Measurements from ENCODE around the gene DSTYK.
A peak's percentile ranks its signal among the peaks of the same experiment; 100 is the strongest.
"Not testable (repeated sequence)": the region's sequence is repeated elsewhere in the genome, so short reads cannot be mapped to it uniquely, and the experiment has no call there.

The DSTYK gene

DNA sequence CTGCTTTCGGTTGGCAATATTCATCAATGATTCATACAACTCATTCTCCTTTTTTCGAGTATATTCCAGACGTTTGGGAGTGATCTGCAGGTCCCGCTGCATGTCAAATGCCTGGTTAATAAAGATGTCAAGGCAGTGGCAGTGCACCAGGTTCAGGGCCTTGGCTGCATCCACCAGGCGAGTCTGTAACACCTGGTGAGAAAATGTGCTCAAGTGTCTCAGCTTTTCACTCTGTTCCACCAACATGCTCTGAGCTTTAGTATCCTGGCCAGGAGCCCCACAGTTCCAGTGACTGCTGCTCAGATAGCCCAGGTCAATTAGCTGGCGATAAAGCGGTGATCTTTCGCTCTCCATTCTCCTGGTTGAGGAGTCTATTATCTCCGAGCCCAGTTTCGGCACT lies 42.3 kb downstream of the DSTYK start:
- no peak for DNase-seq

DNA sequence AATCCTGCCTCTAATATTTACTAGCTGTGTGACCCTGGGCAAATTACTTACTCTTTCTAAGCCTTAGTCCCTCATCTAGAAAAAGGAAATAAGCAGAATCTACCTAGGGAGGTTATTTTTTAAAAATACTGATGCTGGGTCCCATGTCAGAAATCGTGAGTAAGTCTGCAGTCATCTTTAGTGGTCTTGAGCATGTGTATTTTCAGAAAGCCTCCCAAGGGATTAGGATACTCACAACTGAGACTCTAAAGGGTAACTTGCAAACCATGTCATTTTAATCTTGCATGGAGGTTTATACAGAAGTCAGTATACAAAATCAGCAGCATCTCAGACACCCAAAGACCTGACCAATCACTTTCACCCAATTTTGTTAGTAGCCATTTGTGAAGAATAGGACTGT lies 43.2 kb downstream of the DSTYK start:
- DNase-seq, result no peak

GRCh38 chr1:205162301-205162700 lies 49.2 kb downstream of the DSTYK start:
- DNase-seq, result no peak

DNA sequence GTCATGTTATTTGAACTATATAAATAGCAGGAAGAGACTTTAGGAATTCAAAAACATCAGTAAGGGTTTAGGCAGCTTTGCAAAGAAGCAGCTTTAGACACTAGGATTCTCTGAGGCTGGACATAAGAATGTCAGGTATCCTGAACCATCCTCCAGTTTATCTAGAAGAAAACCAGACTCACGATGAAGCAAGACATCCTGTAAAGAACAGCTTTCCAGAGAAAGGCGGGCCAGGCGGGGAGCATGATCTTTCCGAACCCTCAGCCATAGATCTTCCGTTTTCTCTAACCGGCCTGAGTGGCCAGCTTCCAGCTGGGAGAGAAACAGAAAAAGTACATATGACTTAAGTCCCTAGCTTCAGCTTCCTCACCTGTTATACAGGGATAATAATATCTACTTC lies 50.4 kb downstream of the DSTYK start:
- no peak for DNase-seq

DNA sequence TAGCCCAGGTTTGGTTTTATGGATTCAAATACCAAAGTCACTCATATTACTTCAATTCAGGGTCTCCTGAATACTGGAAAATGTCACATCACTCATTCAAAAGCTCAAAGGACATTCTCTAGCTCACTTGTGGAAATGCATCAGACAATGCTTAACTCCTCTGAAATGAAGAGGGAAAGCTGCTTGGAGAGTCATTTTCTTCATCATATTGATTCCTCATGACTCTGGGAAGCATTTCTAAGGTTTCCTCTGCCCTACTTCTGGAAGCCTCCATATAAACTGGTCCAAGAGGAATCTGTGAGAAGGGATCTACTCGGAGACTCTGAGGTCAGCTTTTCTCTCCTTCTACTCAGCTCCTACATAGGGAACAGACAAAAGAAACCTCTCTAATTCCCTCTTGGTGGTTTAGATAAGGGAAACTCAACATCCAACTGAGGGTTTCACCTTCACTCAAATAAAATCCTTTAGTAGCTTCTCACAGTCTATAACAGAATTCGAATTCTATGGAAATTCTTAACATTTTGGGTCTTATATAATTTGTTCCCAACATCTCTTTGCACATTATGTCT lies 53.4 kb downstream of the DSTYK start:
- DNase-seq, result no peak

DNA sequence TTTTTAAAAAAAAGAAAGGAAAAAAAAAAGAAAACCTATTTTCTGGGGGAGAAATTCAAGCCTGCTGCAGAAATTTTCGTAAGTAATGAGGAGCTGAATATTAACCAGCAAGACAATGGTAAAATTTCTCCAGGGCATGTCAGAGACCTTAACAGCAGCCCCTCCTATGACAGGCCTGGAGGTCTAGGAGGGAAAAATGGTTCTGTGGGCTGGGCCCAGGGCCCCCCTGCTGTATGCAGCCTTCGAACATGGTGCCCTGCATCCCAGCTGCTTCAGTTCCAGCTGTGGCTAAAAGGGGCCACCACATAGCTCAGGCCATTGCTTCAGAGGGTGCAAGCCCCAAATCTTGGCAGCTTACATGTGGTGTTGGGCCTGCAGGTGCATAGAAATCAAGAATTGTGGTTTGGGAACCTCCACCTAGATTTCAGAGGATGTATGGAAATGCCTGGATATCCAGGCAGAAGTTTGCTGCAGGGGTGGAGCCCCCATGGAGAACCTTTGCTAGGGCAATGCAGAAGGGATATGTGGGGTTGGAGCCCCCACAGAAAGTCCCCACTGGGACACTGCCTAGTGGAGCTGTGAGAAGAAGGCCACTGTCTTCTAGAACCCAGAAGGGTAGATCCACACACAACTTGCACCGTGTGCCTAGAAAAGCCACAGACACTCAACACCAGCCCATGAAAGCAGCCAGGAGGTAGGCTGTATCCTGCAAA lies 55.7 kb downstream of the DSTYK start:
- not testable (repeated sequence) for DNase-seq

GRCh38 chr1:205152505-205152904 lies 59.0 kb downstream of the DSTYK start:
- DNase-seq, result no peak

DNA sequence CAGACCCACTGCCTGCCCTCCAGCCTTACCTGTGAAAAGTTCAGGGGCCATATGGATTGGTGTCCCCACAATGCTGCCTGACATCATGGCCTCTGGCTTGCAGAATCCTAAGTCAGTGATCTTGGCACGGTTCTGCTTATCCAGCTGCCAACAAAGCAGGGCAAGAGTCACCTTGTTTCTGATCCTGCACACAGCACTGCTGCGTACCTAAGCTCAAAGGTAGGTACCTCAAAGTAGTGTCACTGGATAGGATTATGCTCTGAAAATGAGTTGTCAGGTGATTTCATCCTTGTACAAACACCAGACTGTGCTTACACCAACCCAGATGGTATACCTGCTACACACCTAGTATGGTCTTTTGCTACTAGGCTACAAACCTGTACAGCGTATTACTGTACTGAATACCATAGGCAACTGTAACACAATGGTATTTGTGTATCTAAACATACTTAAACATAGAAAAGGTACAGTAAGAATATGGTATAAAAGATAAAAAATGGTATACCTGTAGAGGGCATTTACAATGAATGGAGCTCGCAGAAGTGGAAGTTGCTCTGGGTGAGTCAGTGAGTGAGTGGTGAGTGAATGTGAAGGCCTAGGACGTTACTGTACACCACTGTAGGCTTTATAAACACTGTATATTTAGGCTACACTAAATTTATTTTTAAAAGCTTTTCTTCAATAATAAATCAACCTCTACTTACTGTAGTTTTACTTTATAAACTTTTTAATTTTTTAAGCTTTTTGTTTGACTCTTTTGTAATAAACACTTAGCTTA lies 60.7 kb downstream of the DSTYK start:
- no peak for DNase-seq

DNA sequence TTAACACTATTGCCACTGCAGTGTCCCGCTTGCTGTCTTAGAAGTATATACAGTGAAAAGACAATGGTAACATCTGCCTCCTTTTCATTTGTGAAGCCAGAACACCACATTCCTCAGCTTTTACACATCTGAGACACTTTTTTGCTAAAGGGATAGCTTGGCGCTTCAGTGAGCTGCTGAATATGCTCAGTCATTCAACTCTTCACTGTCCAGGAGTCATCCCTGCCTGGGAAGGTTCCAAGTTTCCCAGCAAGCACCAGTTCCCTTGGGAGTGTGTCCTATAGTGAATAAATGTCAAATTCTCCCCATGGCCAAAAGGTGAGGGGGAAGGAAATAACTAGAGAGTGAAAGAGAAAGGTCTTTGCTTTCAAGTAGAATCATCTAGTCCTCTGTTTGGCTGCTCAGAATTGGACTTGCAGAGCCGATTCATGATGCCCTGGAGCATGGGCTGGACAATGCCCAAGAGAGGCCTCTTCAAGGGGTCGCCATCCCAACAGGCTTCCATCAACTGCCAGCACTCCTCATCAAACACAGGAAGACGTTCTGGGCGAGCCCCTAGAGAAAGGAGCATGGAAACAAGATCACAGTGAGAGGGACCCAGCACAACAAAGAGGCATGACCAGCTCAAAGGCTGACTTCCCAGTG lies 64.2 kb downstream of the DSTYK start:
- no peak for DNase-seq

DNA sequence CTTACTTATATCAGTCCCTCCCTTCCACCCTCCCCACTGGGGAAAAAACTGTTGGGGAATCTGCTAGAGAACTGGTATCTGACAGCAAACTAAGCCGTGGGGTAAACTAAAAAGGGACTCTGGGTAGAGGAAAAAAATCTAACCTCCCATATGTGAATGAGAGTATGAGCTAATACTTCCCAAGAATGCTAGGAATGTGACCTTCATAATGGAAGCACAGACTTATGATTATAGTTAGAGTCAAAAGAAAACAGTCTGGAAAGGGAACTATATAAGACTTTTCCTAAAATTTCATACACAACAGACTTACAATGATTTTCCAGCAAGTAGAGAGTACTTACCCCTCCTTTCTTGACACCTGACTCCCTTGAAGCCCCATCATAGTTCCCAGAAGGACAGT lies 66.8 kb downstream of the DSTYK start:
- no peak for DNase-seq

- DNase-seq, result no peak
Measured at GRCh38 chr1:205144046-205144720, 67.3 kb downstream of the DSTYK start.

- DNase-seq, result no peak
Measured at GRCh38 chr1:205142102-205142469, 69.4 kb downstream of the DSTYK start.

- peak; percentile 85 for DNase-seq
Measured at GRCh38 chr1:205141236-205142101, 70.0 kb downstream of the DSTYK start.

DNA sequence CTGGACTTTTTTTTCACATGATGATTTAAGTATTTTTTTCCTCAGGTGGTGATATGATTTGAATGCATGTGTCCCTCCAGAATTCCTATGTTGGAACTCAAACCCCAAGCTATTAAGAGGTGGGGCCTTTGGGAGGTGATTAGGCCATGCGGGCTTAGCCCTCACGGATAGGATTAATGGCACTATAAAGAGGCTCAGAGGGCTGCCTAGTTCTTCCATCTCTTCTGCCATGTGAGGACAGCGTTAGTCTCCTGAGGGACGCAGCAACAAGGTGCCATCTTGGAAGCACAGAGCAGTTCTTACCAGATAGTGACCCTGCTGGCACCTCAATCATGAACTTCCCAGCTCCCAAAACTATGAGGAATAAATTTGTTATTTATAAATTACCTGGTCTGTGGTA lies 71.4 kb downstream of the DSTYK start:
- DNase-seq, result no peak

DNA sequence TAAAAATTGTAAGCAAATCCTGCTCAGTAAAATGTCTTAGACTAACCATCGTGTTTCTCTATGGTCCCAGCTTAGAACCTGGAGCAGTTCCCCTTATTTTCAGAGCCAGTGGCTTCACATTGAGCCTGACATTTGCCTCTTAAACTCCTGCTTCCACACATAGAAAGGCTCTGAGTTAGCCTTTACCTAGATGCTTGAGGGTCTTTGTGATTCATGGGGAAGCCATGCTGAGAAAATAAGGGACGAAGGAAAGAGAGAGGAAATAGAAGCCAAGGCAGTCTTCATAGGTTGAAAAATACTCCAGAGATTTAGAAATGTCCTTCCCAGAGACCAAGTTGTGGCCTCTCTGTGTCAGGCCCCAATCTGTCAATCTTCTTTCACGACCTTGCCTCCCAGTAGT lies 73.6 kb downstream of the DSTYK start:
- no peak for DNase-seq

- DNase-seq, result no peak
Measured at GRCh38 chr1:205133287-205133686, 78.2 kb downstream of the DSTYK start.

- no peak for DNase-seq
Measured at GRCh38 chr1:205129447-205130029, 82.0 kb downstream of the DSTYK start.

GRCh38 chr1:205128050-205128449 lies 83.5 kb downstream of the DSTYK start:
- no peak for DNase-seq

- no peak for DNase-seq
Measured at GRCh38 chr1:205127646-205128045, 83.9 kb downstream of the DSTYK start.

DNA sequence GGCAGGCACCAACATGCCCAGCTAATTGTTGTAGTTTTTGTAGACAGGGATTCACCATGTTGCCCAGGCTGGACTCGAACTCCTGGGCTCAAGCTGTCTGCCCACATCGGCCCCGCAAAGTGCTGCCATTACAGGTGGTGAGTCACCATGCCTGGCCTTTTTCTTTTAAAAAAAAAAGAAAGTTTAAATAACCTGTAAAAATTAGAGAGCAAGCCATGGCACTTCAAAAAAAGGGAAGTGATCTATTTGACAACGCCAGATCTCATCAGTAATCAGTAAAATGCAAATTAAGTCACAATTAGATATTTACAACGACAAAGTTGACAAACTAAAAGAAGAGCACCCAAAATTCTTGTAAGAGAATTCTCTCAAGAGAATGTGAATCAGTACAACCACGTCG lies 86.8 kb downstream of the DSTYK start:
- no peak for DNase-seq

DNA sequence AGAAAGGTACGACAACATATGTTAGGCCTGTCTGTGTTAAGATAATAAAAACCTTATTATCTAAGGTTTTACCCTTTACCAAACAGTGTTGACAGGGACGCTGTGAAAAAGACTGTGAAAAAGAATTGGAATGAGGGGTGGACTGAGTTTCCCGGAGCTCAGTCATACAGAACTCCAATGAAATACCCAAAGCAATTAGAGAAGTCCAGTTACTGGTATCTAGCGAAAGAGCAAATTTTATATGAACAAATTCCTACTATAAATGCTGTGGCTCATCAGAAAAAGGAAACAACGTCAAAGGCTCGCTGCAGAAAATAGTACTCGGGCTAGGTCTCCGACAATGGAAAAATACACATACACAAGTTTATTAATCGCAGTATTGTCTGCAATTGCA lies 89.0 kb downstream of the DSTYK start:
- DNase-seq, result no peak

Measured in DMS79 treated with DMSO at 0.1 percent for 48 hours (cell line).